HUES6 (cell line): ENCODE measurements around the gene MEGF9.

Experiments used
- H3K27ac ChIP-seq: 2 replicates; pipeline ENCODE4 v1.7.0; 2013; ENCODE audit warnings: low read depth, mild to moderate bottlenecking, low read length, inconsistent platforms
- H3K27me3 ChIP-seq: 2 replicates; pipeline ENCODE4 v1.6.1; 2013; ENCODE audit warnings: low read length; ENCODE audit not compliant: control insufficient read depth, insufficient read depth
- H3K36me3 ChIP-seq: 2 replicates; pipeline ENCODE4 v1.6.1; 2013; ENCODE audit warnings: low read length; ENCODE audit not compliant: control insufficient read depth, insufficient read depth
- H3K4me1 ChIP-seq: 2 replicates; pipeline ENCODE4 v1.6.1; 2013; ENCODE audit warnings: low read length; ENCODE audit not compliant: control insufficient read depth, insufficient read depth
- H3K4me3 ChIP-seq: 2 replicates; pipeline ENCODE4 v1.5.1; 2013; ENCODE audit warnings: low read depth, low read length
- H3K9ac ChIP-seq: one replicate; pipeline ENCODE4 v1.6.1; 2013; ENCODE audit warnings: mild to moderate bottlenecking, low read length
- H3K9me3 ChIP-seq: 2 replicates; pipeline ENCODE4 v1.6.1; 2013; ENCODE audit warnings: low read depth, low read length; ENCODE audit not compliant: control insufficient read depth, insufficient read depth

Gene MEGF9

DNA sequence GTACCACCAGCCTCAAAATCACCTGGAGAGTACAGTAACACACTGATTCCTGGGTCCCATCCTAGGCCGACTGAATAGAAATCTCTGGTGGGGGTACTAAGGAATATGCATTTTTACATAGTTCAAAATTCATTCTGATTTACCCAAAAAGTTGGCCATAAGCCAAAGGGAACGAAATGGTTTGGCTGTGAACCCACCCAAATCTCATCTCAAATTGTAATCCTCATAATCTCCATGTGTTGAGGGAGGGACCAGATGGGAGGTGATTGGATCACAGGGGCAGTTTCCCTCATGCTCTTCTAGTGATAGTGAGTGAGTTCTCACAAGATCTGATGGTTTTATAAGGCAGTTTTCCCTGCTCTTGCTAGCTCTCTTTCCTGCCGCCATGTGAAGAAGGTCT lies 31.1 kb downstream of the MEGF9 start:
- H3K36me3 ChIP-seq = no peaks in the 10 kb centered on the region
- no peak overlapping the region for H3K9ac ChIP-seq
- no peak overlapping the region for H3K27ac ChIP-seq
- H3K27me3 ChIP-seq = peaks cover 42% of the 10 kb centered on the region
- H3K9me3 ChIP-seq = no peaks in the 10 kb centered on the region
- no peaks in the 10 kb centered on the region for H3K4me1 ChIP-seq
- no peak overlapping the region for H3K4me3 ChIP-seq

- Histone ChIP-seq H3K9ac (no peak overlapping the region), H3K27ac (no peak overlapping the region), H3K27me3 (peaks cover 22% of the 10 kb centered on the region), H3K36me3 (no peaks in the 10 kb centered on the region), H3K4me1 (no peaks in the 10 kb centered on the region), H3K9me3 (no peaks in the 10 kb centered on the region), H3K4me3 (no peak overlapping the region)
Observed at GRCh38 chr9:120681121-120681520, 33.1 kb downstream of the MEGF9 start.

- no peaks in the 10 kb centered on the region for H3K36me3 ChIP-seq
- H3K27ac ChIP-seq = no peak overlapping the region
- no peak overlapping the region for H3K9ac ChIP-seq
- H3K4me3 ChIP-seq = no peak overlapping the region
- peaks cover 20% of the 10 kb centered on the region for H3K27me3 ChIP-seq
- no peaks in the 10 kb centered on the region for H3K4me1 ChIP-seq
- no peaks in the 10 kb centered on the region for H3K9me3 ChIP-seq
Observed at GRCh38 chr9:120680579-120680978, 33.7 kb downstream of the MEGF9 start.

GRCh38 chr9:120680161-120680560 lies 34.1 kb downstream of the MEGF9 start:
- no peak overlapping the region for H3K27ac ChIP-seq
- H3K27me3 ChIP-seq = peaks cover 15% of the 10 kb centered on the region
- H3K36me3 ChIP-seq = no peaks in the 10 kb centered on the region
- no peaks in the 10 kb centered on the region for H3K9me3 ChIP-seq
- no peak overlapping the region for H3K9ac ChIP-seq
- no peak overlapping the region for H3K4me3 ChIP-seq
- H3K4me1 ChIP-seq = no peaks in the 10 kb centered on the region

- H3K4me3 ChIP-seq = no peak overlapping the region
- no peaks in the 10 kb centered on the region for H3K4me1 ChIP-seq
- no peaks in the 10 kb centered on the region for H3K9me3 ChIP-seq
- H3K27me3 ChIP-seq = peaks cover 5% of the 10 kb centered on the region; the same call in 1 of the 2 replicates
- no peak overlapping the region for H3K9ac ChIP-seq
- H3K36me3 ChIP-seq = no peaks in the 10 kb centered on the region
- H3K27ac ChIP-seq = no peak overlapping the region
Observed at GRCh38 chr9:120677965-120678364, 36.3 kb downstream of the MEGF9 start.

- Histone ChIP-seq H3K27me3 (no peaks in the 10 kb centered on the region; the same call in 1 of the 2 replicates), H3K27ac (no peak overlapping the region), H3K36me3 (no peaks in the 10 kb centered on the region), H3K9me3 (no peaks in the 10 kb centered on the region), H3K4me3 (no peak overlapping the region), H3K9ac (no peak overlapping the region), H3K4me1 (no peaks in the 10 kb centered on the region)
Observed at GRCh38 chr9:120676767-120677402, 37.4 kb downstream of the MEGF9 start.

- H3K9ac ChIP-seq = no peak overlapping the region
- no peaks in the 10 kb centered on the region for H3K4me1 ChIP-seq
- H3K9me3 ChIP-seq = no peaks in the 10 kb centered on the region
Observed at GRCh38 chr9:120668399-120668798, 45.9 kb downstream of the MEGF9 start.

DNA sequence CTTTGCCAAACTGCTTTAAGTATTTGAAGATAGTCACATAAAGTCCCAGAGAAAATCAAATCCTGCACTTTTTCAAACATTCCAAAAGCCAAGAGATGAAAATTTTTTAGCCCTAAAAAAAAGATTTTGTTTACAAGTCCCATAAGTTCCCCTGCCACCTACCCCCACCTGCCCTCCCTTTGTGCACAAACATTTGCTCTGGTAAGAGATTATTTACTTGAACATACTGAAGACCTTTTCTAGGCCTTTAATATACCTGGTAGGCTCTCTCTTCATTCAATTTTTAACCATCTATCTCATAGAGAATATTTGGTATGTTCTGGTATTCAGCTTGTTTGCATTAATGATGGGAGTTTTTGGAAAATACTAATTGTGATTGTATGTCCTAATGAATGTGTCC lies 50.3 kb downstream of the MEGF9 start:
- no peaks in the 10 kb centered on the region for H3K4me1 ChIP-seq
- H3K9ac ChIP-seq = no peak overlapping the region
- H3K36me3 ChIP-seq = no peaks in the 10 kb centered on the region
- H3K27me3 ChIP-seq = no peaks in the 10 kb centered on the region
- H3K9me3 ChIP-seq = no peaks in the 10 kb centered on the region
- H3K27ac ChIP-seq = no peak overlapping the region
- no peak overlapping the region for H3K4me3 ChIP-seq

More at GRCh38 chr9:120668399-120668798, 45.9 kb downstream of the MEGF9 start:
- Histone ChIP-seq H3K27me3 (no peaks in the 10 kb centered on the region), H3K36me3 (no peaks in the 10 kb centered on the region), H3K27ac (no peak overlapping the region), H3K4me3 (no peak overlapping the region)

GRCh38 chr9:120663380-120663779 lies 50.9 kb downstream of the MEGF9 start:
- Histone ChIP-seq H3K36me3 (no peaks in the 10 kb centered on the region), H3K9ac (no peak overlapping the region), H3K4me1 (no peaks in the 10 kb centered on the region), H3K9me3 (no peaks in the 10 kb centered on the region), H3K4me3 (no peak overlapping the region), H3K27me3 (no peaks in the 10 kb centered on the region), H3K27ac (no peak overlapping the region)

GRCh38 chr9:120662513-120662912 lies 51.8 kb downstream of the MEGF9 start:
- Histone ChIP-seq H3K4me1 (no peaks in the 10 kb centered on the region), H3K27ac (no peak overlapping the region), H3K9me3 (no peaks in the 10 kb centered on the region), H3K9ac (no peak overlapping the region), H3K4me3 (no peak overlapping the region), H3K36me3 (no peaks in the 10 kb centered on the region), H3K27me3 (no peaks in the 10 kb centered on the region)

DNA sequence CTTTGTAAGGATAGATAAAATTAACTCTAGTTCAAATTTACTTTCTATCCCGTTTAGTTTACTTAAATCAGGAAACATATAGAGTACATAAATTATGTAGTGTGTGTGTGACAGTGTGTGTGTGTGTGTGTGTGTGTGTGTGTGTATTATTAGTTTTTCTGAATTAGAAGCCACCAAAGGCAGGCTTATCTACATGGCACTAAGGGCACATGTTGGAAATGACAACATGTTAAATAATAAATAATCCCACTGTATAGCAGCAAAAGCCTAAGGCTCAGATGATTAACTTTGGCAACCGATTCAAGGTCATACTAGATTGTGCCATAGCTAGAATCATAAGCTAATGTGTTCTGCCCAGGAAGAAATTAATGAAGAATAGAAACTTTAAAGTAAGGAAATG lies 54.6 kb downstream of the MEGF9 start:
- Histone ChIP-seq H3K4me1 (no peaks in the 10 kb centered on the region), H3K9ac (no peak overlapping the region), H3K9me3 (no peaks in the 10 kb centered on the region), H3K4me3 (no peak overlapping the region), H3K36me3 (no peaks in the 10 kb centered on the region), H3K27me3 (no peaks in the 10 kb centered on the region), H3K27ac (no peak overlapping the region)

DNA sequence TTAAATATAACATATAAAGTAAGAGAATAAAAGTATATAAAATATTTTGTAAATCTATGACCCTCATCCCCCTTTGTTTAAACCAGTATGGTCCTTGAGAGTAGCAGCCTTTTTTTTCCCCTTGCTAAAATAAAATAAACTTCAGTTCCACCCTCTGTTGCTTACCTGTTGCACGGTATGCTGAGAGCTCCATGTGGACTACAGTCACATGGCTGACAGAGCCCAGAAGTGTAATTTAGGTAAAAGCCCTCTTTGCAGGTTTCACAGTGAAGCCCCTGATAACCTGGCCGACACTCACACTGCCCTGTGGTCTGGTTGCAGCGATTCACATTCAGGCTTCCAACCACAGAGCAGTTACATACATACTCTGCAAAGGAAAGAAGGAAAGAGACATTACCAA lies 55.1 kb downstream of the MEGF9 start:
- Histone ChIP-seq H3K27me3 (no peaks in the 10 kb centered on the region), H3K4me1 (no peaks in the 10 kb centered on the region), H3K36me3 (no peaks in the 10 kb centered on the region), H3K4me3 (no peak overlapping the region), H3K27ac (no peak overlapping the region), H3K9me3 (no peaks in the 10 kb centered on the region), H3K9ac (no peak overlapping the region)
